Fibroblast of villous mesenchyme (primary cell): ENCODE results near the gene SUSD4. TPM values are rescaled to one million over a fixed set of nuclear protein-coding genes. Genes with fewer than 3 reads are reported as not detected.

Experiments used
- DNase-seq: peaks from one replicate; pipeline ENCODE4 v3.0.0-alpha.2; 2010; ENCODE audit warnings: low read depth
- H3K4me3 ChIP-seq: 2 replicates; pipeline ENCODE4 v1.5.1; 2011; ENCODE audit warnings: low read depth, mild to moderate bottlenecking, low read length
- total RNA-seq: library from RNA; depleted of rRNA; stranded (reverse); fragments of >200 nt; gene quantifications from 2 replicates; pipeline ENCODE4 v1.2.3, GENCODE V29; 2012
- TF ChIP-seq, protein P1 (sequence below): IDR thresholded peaks from 2 replicates; pipeline ENCODE4 v1.5.1; 2012; ENCODE audit warnings: low read depth, mild to moderate bottlenecking, low read length; ENCODE audit not compliant: insufficient read depth

The SUSD4 gene
- total RNA-seq, 1 donor = not detected

DNA sequence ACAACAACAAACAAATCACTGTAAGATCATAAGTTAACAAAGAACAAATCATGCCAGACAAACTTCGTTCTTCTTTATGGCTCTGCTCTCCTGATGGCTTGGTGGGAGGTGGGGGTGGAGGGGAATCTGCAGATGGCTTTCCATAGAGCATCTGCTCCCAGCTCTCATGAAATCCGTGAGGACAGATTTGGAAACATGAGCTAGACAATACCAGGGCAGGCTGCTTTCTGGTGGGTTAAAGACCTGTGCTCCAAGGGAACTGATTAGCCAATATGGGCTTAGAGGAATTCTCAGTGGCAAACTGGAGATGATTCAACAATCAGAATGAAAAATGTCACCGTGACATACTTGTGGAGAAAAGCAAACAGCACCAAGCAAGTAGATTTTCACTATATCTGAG lies 151.5 kb downstream of the SUSD4 start:
- TF ChIP-seq, protein P1, sequence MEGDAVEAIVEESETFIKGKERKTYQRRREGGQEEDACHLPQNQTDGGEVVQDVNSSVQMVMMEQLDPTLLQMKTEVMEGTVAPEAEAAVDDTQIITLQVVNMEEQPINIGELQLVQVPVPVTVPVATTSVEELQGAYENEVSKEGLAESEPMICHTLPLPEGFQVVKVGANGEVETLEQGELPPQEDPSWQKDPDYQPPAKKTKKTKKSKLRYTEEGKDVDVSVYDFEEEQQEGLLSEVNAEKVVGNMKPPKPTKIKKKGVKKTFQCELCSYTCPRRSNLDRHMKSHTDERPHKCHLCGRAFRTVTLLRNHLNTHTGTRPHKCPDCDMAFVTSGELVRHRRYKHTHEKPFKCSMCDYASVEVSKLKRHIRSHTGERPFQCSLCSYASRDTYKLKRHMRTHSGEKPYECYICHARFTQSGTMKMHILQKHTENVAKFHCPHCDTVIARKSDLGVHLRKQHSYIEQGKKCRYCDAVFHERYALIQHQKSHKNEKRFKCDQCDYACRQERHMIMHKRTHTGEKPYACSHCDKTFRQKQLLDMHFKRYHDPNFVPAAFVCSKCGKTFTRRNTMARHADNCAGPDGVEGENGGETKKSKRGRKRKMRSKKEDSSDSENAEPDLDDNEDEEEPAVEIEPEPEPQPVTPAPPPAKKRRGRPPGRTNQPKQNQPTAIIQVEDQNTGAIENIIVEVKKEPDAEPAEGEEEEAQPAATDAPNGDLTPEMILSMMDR = no peak
- H3K4me3 ChIP-seq = no peak overlapping the region
- no peak for DNase-seq

DNA sequence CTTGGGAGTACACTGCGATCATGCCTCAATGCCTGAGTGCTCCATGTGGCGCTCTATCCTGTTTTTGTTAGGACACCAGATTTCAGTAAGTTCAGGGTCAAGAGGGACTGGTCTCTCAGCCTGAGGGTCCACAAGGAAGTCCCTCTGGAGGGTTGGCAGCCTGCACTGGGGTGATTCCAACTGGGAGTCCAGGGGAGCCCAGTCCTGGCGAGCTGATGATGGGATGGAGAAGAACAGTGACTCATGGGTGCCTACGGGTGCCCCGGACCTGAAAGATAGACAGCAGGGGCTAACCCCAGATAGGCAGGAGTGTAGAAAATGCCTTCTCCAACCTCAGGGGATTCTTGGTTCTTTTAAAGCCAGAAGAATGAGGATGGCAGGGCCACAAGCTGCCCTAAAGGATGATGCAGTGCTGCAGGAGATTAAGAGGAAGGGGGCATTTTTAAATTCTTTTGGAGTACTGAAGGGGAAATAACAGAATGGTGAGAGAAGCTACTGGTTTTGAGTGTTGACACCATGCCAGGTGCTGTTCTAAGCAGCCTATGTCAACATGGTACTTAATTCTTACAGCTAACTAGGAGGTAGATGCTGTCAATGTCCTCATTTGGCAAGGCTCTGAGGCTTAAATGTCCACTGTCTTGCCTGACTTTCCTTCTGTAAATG lies 152.5 kb downstream of the SUSD4 start:
- no peak for DNase-seq
- H3K4me3 ChIP-seq = no peak overlapping the region
- TF ChIP-seq, protein P1 = no peak

DNA sequence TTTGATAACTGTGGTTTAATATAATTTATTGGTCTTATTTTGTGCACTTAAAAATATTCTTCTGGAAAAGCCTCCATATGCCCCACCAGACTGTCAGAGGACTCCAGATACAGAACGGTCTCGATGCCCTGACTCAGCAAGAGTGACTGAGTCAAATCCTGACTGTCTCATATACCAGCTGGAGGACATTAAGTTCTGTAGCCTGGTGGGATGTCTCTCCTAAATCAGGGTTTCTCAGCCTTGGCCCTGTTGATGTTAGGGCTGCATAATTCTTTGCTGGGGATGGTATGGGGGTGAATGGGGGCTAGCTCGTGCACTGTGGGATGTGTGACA lies 153.2 kb downstream of the SUSD4 start:
- DNase-seq = no peak
- TF ChIP-seq, protein P1 = no peak
- H3K4me3 ChIP-seq = no peak overlapping the region

DNA sequence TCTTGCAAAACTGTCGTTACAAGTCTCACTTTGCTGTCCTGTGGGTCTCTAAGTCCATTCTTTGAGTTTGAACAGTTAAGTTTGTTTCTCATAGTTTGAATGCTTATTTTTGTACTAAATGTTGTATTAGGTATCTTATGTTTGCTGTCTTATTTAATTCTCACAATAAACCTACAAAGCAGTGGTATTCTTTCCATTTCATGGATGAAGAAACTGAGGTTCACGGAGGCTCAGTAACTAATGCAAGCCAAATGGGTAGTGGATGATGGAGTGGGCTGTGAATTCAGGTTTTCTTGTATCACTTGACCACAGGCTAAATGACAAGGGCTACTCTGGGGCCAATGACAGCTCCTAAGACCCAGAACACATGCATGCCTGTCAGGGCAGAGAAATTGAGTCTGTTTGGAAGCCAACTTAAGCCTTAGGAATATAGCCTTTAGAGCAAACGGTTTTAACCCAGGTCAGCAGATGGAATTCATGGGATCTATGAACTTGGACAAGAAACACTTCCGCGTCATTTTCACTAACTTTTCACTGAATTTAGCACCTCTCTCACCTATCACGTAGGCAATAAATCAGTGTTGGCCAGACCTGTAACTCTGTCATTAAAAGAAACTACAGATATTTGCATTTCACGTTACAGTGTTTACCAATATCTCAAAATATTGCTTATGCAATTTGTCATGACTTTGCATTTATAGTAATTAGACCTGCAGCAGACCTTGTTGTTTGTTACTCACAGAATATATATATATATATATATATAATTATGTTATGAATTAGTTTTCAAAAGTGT lies 153.8 kb downstream of the SUSD4 start:
- no peak for DNase-seq
- no peak overlapping the region for H3K4me3 ChIP-seq
- TF ChIP-seq, protein P1 = no peak

DNA sequence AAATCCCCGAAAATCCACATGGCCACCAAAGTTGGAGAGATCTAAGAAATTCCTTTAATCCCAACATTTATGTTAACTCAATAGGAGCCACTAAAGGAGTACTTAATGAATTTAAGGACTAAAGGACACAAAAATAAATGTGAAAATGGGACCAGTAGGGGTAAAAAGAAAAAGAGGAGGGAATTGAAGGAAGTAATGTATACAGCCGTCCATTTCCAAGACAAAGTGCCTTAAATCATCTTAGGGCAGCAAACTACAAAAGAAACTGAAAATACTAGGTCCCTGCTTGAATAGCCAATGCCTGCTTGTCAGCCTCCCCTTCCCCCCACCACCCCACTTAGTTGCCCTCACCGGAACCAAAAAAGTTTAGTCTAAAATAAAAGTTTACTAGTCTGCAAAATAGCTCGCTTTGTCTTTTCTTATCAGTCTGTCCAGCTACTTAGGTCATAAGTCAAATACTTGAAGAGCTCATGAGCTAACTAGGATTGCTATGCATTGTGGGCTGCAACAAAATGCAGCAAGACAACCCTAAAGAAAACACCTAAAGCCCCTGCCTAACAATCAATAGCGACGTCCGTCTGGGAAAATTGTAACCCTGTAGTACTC lies 154.6 kb downstream of the SUSD4 start:
- TF ChIP-seq, protein P1 = no peak
- no peak overlapping the region for H3K4me3 ChIP-seq
- no peak for DNase-seq

DNA sequence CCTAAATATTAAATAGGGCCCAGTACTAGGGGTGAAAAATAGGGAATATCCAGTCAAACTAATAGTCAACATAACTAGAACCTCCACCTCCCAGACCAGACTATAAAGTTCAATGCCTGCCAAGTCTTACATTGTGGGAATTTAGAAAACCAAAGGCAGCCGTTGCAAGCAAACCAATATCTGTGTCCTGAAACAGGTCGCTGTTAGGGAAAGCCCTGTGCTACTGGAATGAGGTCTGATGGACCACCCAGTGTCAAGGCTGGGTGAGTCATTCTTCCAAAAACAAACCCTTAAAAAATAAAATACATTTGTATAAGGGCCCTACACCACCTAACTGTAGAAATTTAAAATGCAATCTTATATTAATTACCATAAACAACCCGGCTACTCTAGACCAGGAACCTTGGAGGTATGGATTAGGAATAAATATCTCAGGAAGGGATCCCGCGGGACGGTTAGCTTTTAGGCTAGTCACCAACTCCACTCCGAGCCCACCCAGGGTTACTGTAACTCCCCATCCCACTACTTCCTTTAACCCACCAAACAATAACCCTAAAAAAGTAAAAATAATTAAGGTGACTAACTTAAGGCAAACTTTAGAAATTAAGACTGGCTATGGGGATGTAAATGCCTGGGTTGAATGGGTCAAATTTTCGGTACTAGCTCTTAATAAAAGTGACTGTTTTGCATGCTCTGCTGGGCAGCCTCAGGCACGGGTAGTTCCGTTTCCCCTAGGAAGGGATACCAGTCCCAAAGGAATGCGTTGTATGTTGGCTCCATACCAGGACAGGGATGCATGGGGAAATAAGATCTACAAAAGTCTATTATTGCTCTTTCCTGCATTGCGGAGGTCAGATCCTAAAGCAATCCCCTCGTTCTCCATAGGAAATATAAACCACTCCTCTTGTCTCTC lies 155.6 kb downstream of the SUSD4 start:
- no peak for DNase-seq
- TF ChIP-seq, protein P1 = no peak
- H3K4me3 ChIP-seq = no peak overlapping the region
